ENCODE results near the gene S100A7. TPM values are rescaled to one million over a fixed set of nuclear protein-coding genes. Genes with fewer than 3 reads are reported as not detected.

The S100A7 gene
- polyA plus RNA-seq, 3 donors = not detected

DNA sequence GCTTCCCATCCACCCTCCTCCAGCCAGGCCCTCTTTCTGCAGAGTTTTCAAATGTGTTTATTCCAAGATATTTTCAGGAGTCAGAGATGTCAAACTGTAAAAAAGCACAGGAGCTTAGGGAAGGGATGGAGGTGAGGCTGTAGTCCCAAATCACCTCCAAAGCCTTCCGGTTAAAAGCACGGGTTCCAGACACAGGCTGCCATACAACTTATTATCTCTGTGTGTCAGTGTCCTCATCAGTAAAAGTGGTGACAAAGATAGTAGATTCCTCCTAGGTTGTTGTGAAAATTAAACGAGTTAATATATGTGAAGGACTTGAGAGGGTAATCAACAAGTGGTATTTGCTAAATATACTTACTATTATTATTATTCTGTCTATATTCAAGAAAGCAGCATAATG lies 29.0 kb downstream of the S100A7 start:
- no peaks in the 10 kb centered on the region for H3K79me2 ChIP-seq (ENCODE audit: insufficient read depth, low read length)
- Mint-ChIP-seq H3K36me3 (no peaks in the 10 kb centered on the region), H3K9me3 (peaks cover 0 to 1% (median 0%) of the 10 kb centered on the region in 7 donors), H3K27me3 (ENCODE audit: low read depth in 3 of 3) (peaks cover 15 to 23% (median 23%) of the 10 kb centered on the region in 3 donors), H3K4me1 (peaks cover under 1% of the 10 kb centered on the region), H3K27ac (no peak overlapping the region), H3K4me3 (no peak overlapping the region)
- H3K4me3 ChIP-seq (replicated peaks in 1 of 3; ENCODE audit: low read depth in 2 of 3, low read length in 3 of 3) = no peak overlapping the region
- H3K9me3 ChIP-seq (replicated peaks in 1 of 2; ENCODE audit: control insufficient read depth in 1 of 2, insufficient read depth in 1 of 2, low read length in 2 of 2) = no peaks in the 10 kb centered on the region
- peaks cover 0 to 3% of the 10 kb centered on the region in 2 donors for H3K4me1 ChIP-seq (ENCODE audit: control insufficient read depth in 1 of 2, insufficient read depth in 2 of 2, low read length in 2 of 2)
- WGBS (ENCODE audit: insufficient coverage) = no CpG with 5 or more reads among the region's 3 CpGs
- TF ChIP-seq CTCF (IDR thresholded peaks at IDR 0.05) = no peak
- no peak overlapping the region for H2AFZ ChIP-seq (ENCODE audit: insufficient read depth, low read depth, low read length, poor library complexity, severe bottlenecking)
- H3K27me3 ChIP-seq (ENCODE audit: control insufficient read depth in 2 of 2, insufficient read depth in 2 of 2, low read length in 2 of 2) = no peaks in the 10 kb centered on the region
- no peaks in the 10 kb centered on the region for H4K20me1 ChIP-seq (ENCODE audit: insufficient read depth, low read length)
- DNase-seq = no peak
- H3K36me3 ChIP-seq (replicated peaks in 1 of 2; ENCODE audit: control insufficient read depth in 1 of 2, insufficient read depth in 2 of 2, low read length in 2 of 2) = no peaks in the 10 kb centered on the region
- H3K4me2 ChIP-seq (replicated peaks; ENCODE audit: extremely low read depth, low read length, poor library complexity, severe bottlenecking) = no peak overlapping the region
- H3K9ac ChIP-seq (ENCODE audit: insufficient read depth, low read length, poor library complexity, severe bottlenecking) = no peak overlapping the region
- intact Hi-C loops (cut with micrococcal nuclease) = no loop called here
- no peak overlapping the region for H3K27ac ChIP-seq (ENCODE audit: low read depth in 1 of 2, low read length in 2 of 2)

DNA sequence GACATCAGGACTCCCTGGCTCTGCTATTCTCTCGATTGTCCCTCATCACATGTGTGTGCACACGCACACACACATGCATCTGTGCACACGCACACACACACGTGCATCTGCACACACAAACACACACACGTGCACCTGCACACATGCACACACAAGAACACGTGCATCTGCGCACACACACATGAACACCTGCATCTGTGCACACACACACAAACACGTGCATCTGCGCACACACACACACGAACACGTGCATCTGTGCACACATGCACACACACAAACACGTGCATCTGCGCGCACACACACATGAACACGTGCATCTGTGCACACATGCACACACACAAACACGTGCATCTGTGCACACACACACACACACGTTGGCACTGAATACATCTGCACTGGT lies 29.4 kb downstream of the S100A7 start:
- Mint-ChIP-seq H3K36me3 (no peaks in the 10 kb centered on the region), H3K27ac (no peak overlapping the region), H3K4me1 (no peaks in the 10 kb centered on the region), H3K9me3 (peaks cover 0 to 1% (median 0%) of the 10 kb centered on the region in 7 donors), H3K4me3 (no peak overlapping the region), H3K27me3 (ENCODE audit: low read depth in 3 of 3) (peaks cover 16 to 24% (median 24%) of the 10 kb centered on the region in 3 donors)
- Histone ChIP-seq H3K79me2 (ENCODE audit: insufficient read depth, low read length) (no peaks in the 10 kb centered on the region), H3K27ac (ENCODE audit: low read depth in 1 of 2, low read length in 2 of 2) (no peak overlapping the region), H2AFZ (ENCODE audit: insufficient read depth, low read depth, low read length, poor library complexity, severe bottlenecking) (no peak overlapping the region), H3K9me3 (replicated peaks in 1 of 2; ENCODE audit: control insufficient read depth in 1 of 2, insufficient read depth in 1 of 2, low read length in 2 of 2) (no peaks in the 10 kb centered on the region), H4K20me1 (ENCODE audit: insufficient read depth, low read length) (no peaks in the 10 kb centered on the region), H3K4me2 (replicated peaks; ENCODE audit: extremely low read depth, low read length, poor library complexity, severe bottlenecking) (no peak overlapping the region), H3K4me1 (ENCODE audit: control insufficient read depth in 1 of 2, insufficient read depth in 2 of 2, low read length in 2 of 2) (no peaks in the 10 kb centered on the region), H3K36me3 (replicated peaks in 1 of 2; ENCODE audit: control insufficient read depth in 1 of 2, insufficient read depth in 2 of 2, low read length in 2 of 2) (no peaks in the 10 kb centered on the region), H3K27me3 (ENCODE audit: control insufficient read depth in 2 of 2, insufficient read depth in 2 of 2, low read length in 2 of 2) (no peaks in the 10 kb centered on the region), H3K9ac (ENCODE audit: insufficient read depth, low read length, poor library complexity, severe bottlenecking) (no peak overlapping the region), H3K4me3 (replicated peaks in 1 of 3; ENCODE audit: low read depth in 2 of 3, low read length in 3 of 3) (no peak overlapping the region)
- WGBS (ENCODE audit: insufficient coverage) = 96% methylated on average over 15 of the region's 17 CpGs
- intact Hi-C loops (cut with micrococcal nuclease) = no loop called here
- no peak for TF ChIP-seq CTCF (IDR thresholded peaks at IDR 0.05)
- no peak for DNase-seq

Measured in CD14-positive monocyte (primary cell).